Cardiac fibroblast (primary cell): ENCODE measurements around the gene TMEM62.

Experiments used
- DNase-seq, 2 donors: peaks; one replicate each; pipeline versions ENCODE4 v3.0.0 to v3.0.0-alpha.2; 2010; ENCODE audit warnings: low read depth in 2 of 2
- H3K4me3 ChIP-seq, 2 donors: replicated peaks in 1 of 2; 1 replicate in 1 of 2; 2 replicates in 1 of 2; pipeline ENCODE4 v1.5.1; 2011; ENCODE audit warnings: low read depth in 2 of 2, low read length in 2 of 2, mild to moderate bottlenecking in 2 of 2, moderate library complexity in 1 of 2
- CTCF ChIP-seq: IDR thresholded peaks from one replicate; pipeline ENCODE4 v1.5.1; 2011; ENCODE audit warnings: low read depth, mild to moderate bottlenecking, low read length, inconsistent platforms

The TMEM62 gene

GRCh38 chr15:43105077-43105736, 28.2 kb upstream of the TMEM62 start:
- DNase-seq: no peak
- no peak for TF ChIP-seq CTCF
- H3K4me3 ChIP-seq: peak overlapping the region; percentile 73 to 80

GRCh38 chr15:43105778-43106485, 27.5 kb upstream of the TMEM62 start, which contains the start of gene UBR1:
UBR1 (minus strand) TSS chr15:43106038; CDS start chr15:43106022, 16 bp downstream.
- peak; percentile 93 to 97 for DNase-seq
- no peak for TF ChIP-seq CTCF
- H3K4me3 ChIP-seq: peak within 1 kb of the TSS; percentile 73 to 80

- H3K4me3 ChIP-seq: peak overlapping the region; percentile 73 to 80
- no peak for DNase-seq
- TF ChIP-seq CTCF: no peak
These were observed 26.9 kb upstream of the TMEM62 start for GRCh38 chr15:43106486-43106829.

- TF ChIP-seq CTCF: no peak
- no peak for DNase-seq
- H3K4me3 ChIP-seq: no peak overlapping the region
These were observed 25.6 kb upstream of the TMEM62 start for GRCh38 chr15:43107751-43108150.

GRCh38 chr15:43111354-43111753, 22.0 kb upstream of the TMEM62 start:
- no peak overlapping the region for H3K4me3 ChIP-seq
- no peak for TF ChIP-seq CTCF
- no peak for DNase-seq

- H3K4me3 ChIP-seq: no peak overlapping the region
- DNase-seq: no peak
- TF ChIP-seq CTCF: no peak
These were observed 15.1 kb upstream of the TMEM62 start for GRCh38 chr15:43118286-43118685.

GRCh38 chr15:43118829-43119228, 14.6 kb upstream of the TMEM62 start:
- no peak for DNase-seq
- H3K4me3 ChIP-seq: no peak overlapping the region
- TF ChIP-seq CTCF: no peak
